ENCODE measurements around the gene POC1B. TPM values are rescaled to one million over a fixed set of nuclear protein-coding genes. Genes with fewer than 3 reads are reported as not detected.

POC1B gene
- total RNA-seq, 1 experiment from 2014 or later, result 17.8 TPM

GRCh38 chr12:89439941-89440340 is 85.9 kb downstream of the POC1B start:
- DNase-seq (ENCODE audit: low spot score) (no peak), ATAC-seq (no peak)
- CTCF ChIA-PET, result no interaction called here
- Mint-ChIP-seq H3K9me3 (peaks cover 51% of the 10 kb centered on the region), H3K27me3 (ENCODE audit: low read depth) (no peaks in the 10 kb centered on the region; the same call in 1 of the 2 replicates), H3K4me3 (no peak overlapping the region), H3K36me3 (peaks cover 58% of the 10 kb centered on the region), H3K4me1 (0 out of 2 replicates have a peak, but pooled peaks cover 3% of the 10 kb centered on the region), H3K27ac (no peak overlapping the region)
- POLR2A ChIA-PET, result no interaction called here
- TF ChIP-seq FOXJ3 (CRISPR knock-in tag; IDR thresholded peaks at IDR 0.05; ENCODE audit: borderline replicate concordance) (no peak), NR2C2 (CRISPR knock-in tag; IDR thresholded peaks at IDR 0.05) (no peak), OVOL2 (CRISPR knock-in tag; IDR thresholded peaks at IDR 0.05; ENCODE audit: borderline replicate concordance) (no peak), FOXP1 (CRISPR knock-in tag; IDR thresholded peaks at IDR 0.05; ENCODE audit: borderline replicate concordance) (no peak), ZBTB43 (CRISPR knock-in tag; IDR thresholded peaks at IDR 0.05) (no peak), TP53 (CRISPR knock-in tag; IDR thresholded peaks at IDR 0.05) (no peak), MXD4 (CRISPR knock-in tag; IDR thresholded peaks at IDR 0.05; ENCODE audit: borderline replicate concordance) (no peak), SOX15 (CRISPR knock-in tag; IDR thresholded peaks at IDR 0.05) (no peak), NR3C1 (CRISPR knock-in tag; conservative IDR thresholded peaks at IDR 0.05; ENCODE audit: low read depth) (no peak), USF1 (CRISPR knock-in tag; IDR thresholded peaks at IDR 0.05) (no peak), FOXP4 (CRISPR knock-in tag; IDR thresholded peaks at IDR 0.05) (no peak), GRHL2 (CRISPR knock-in tag; IDR thresholded peaks at IDR 0.05; ENCODE audit: insufficient replicate concordance, severe bottlenecking) (no peak), HMGA2 (CRISPR knock-in tag; IDR thresholded peaks at IDR 0.05) (no peak)
- TF ChIP-seq, protein P1, sequence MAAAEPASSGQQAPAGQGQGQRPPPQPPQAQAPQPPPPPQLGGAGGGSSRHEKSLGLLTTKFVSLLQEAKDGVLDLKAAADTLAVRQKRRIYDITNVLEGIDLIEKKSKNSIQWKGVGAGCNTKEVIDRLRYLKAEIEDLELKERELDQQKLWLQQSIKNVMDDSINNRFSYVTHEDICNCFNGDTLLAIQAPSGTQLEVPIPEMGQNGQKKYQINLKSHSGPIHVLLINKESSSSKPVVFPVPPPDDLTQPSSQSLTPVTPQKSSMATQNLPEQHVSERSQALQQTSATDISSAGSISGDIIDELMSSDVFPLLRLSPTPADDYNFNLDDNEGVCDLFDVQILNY (CRISPR knock-in tag; IDR thresholded peaks at IDR 0.05), result no peak
- TF ChIP-seq, protein P2, sequence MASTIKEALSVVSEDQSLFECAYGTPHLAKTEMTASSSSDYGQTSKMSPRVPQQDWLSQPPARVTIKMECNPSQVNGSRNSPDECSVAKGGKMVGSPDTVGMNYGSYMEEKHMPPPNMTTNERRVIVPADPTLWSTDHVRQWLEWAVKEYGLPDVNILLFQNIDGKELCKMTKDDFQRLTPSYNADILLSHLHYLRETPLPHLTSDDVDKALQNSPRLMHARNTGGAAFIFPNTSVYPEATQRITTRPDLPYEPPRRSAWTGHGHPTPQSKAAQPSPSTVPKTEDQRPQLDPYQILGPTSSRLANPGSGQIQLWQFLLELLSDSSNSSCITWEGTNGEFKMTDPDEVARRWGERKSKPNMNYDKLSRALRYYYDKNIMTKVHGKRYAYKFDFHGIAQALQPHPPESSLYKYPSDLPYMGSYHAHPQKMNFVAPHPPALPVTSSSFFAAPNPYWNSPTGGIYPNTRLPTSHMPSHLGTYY (CRISPR knock-in tag; IDR thresholded peaks at IDR 0.05), result no peak
- TF ChIP-seq, protein P3, sequence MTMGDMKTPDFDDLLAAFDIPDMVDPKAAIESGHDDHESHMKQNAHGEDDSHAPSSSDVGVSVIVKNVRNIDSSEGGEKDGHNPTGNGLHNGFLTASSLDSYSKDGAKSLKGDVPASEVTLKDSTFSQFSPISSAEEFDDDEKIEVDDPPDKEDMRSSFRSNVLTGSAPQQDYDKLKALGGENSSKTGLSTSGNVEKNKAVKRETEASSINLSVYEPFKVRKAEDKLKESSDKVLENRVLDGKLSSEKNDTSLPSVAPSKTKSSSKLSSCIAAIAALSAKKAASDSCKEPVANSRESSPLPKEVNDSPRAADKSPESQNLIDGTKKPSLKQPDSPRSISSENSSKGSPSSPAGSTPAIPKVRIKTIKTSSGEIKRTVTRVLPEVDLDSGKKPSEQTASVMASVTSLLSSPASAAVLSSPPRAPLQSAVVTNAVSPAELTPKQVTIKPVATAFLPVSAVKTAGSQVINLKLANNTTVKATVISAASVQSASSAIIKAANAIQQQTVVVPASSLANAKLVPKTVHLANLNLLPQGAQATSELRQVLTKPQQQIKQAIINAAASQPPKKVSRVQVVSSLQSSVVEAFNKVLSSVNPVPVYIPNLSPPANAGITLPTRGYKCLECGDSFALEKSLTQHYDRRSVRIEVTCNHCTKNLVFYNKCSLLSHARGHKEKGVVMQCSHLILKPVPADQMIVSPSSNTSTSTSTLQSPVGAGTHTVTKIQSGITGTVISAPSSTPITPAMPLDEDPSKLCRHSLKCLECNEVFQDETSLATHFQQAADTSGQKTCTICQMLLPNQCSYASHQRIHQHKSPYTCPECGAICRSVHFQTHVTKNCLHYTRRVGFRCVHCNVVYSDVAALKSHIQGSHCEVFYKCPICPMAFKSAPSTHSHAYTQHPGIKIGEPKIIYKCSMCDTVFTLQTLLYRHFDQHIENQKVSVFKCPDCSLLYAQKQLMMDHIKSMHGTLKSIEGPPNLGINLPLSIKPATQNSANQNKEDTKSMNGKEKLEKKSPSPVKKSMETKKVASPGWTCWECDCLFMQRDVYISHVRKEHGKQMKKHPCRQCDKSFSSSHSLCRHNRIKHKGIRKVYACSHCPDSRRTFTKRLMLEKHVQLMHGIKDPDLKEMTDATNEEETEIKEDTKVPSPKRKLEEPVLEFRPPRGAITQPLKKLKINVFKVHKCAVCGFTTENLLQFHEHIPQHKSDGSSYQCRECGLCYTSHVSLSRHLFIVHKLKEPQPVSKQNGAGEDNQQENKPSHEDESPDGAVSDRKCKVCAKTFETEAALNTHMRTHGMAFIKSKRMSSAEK (CRISPR knock-in tag; IDR thresholded peaks at IDR 0.05; ENCODE audit: borderline replicate concordance), result no peak
- TF ChIP-seq, protein P4, sequence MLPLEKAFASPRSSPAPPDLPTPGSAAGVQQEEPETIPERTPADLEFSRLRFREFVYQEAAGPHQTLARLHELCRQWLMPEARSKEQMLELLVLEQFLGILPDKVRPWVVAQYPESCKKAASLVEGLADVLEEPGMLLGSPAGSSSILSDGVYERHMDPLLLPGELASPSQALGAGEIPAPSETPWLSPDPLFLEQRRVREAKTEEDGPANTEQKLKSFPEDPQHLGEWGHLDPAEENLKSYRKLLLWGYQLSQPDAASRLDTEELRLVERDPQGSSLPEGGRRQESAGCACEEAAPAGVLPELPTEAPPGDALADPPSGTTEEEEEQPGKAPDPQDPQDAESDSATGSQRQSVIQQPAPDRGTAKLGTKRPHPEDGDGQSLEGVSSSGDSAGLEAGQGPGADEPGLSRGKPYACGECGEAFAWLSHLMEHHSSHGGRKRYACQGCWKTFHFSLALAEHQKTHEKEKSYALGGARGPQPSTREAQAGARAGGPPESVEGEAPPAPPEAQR (CRISPR knock-in tag; IDR thresholded peaks at IDR 0.05), result no peak

Measured in WTC11 (cell line).